ENCODE measurements around the gene SAMD1.

The SAMD1 gene

GRCh38 chr19:14072535-14073260 is 17.9 kb downstream of the SAMD1 start, which contains the start of gene MISP3:
MISP3 (plus strand) TSS chr19:14072786; CDS start chr19:14073310, 524 bp downstream.
- Histone ChIP-seq H3K4me1 (ENCODE audit: insufficient read depth, poor library complexity, severe bottlenecking) (no peaks in the 10 kb centered on the region), H3K27ac (ENCODE audit: poor library complexity, severe bottlenecking) (peak within 1 kb of the TSS; percentile 32), H3K4me3 (ENCODE audit: severe bottlenecking) (peak within 1 kb of the TSS; percentile 62), H3K9me3 (ENCODE audit: severe bottlenecking) (no peaks in the 10 kb centered on the region), H3K36me3 (ENCODE audit: low read depth) (no peaks in the 10 kb centered on the region), H3K27me3 (ENCODE audit: insufficient read depth, poor library complexity, severe bottlenecking) (peaks cover 8% of the 10 kb centered on the region)
- DNase-seq (ENCODE audit: low spot score) (no peak), ATAC-seq (ENCODE audit: low read depth) (peak; percentile 12; the same call in 1 of the 3 replicates)
- no peak for TF ChIP-seq CTCF (IDR thresholded peaks at IDR 0.05; ENCODE audit: poor library complexity, severe bottlenecking)

- Histone ChIP-seq H3K4me3 (ENCODE audit: severe bottlenecking) (no peak overlapping the region), H3K4me1 (ENCODE audit: insufficient read depth, poor library complexity, severe bottlenecking) (no peaks in the 10 kb centered on the region), H3K36me3 (ENCODE audit: low read depth) (no peaks in the 10 kb centered on the region), H3K27me3 (ENCODE audit: insufficient read depth, poor library complexity, severe bottlenecking) (peaks cover 8% of the 10 kb centered on the region), H3K9me3 (ENCODE audit: severe bottlenecking) (no peaks in the 10 kb centered on the region), H3K27ac (ENCODE audit: poor library complexity, severe bottlenecking) (no peak overlapping the region)
- ATAC-seq (ENCODE audit: low read depth), result no peak
- TF ChIP-seq CTCF (IDR thresholded peaks at IDR 0.05; ENCODE audit: poor library complexity, severe bottlenecking), result no peak
- DNase-seq (ENCODE audit: low spot score), result no peak
Measured at GRCh38 chr19:14070268-14071050, 20.1 kb downstream of the SAMD1 start.

GRCh38 chr19:14066134-14066533 is 24.4 kb downstream of the SAMD1 start:
- Histone ChIP-seq H3K27ac (ENCODE audit: poor library complexity, severe bottlenecking) (no peak overlapping the region), H3K9me3 (ENCODE audit: severe bottlenecking) (no peaks in the 10 kb centered on the region), H3K4me3 (ENCODE audit: severe bottlenecking) (no peak overlapping the region), H3K36me3 (ENCODE audit: low read depth) (no peaks in the 10 kb centered on the region), H3K4me1 (ENCODE audit: insufficient read depth, poor library complexity, severe bottlenecking) (no peaks in the 10 kb centered on the region), H3K27me3 (ENCODE audit: insufficient read depth, poor library complexity, severe bottlenecking) (no peaks in the 10 kb centered on the region)
- DNase-seq (ENCODE audit: low spot score) (no peak), ATAC-seq (ENCODE audit: low read depth) (no peak)
- TF ChIP-seq CTCF (IDR thresholded peaks at IDR 0.05; ENCODE audit: poor library complexity, severe bottlenecking), result no peak

- no peak overlapping the region for H3K4me3 ChIP-seq (ENCODE audit: severe bottlenecking)
- H3K4me1 ChIP-seq (ENCODE audit: insufficient read depth, poor library complexity, severe bottlenecking), result no peaks in the 10 kb centered on the region
- H3K36me3 ChIP-seq (ENCODE audit: low read depth), result no peaks in the 10 kb centered on the region
- no peak for TF ChIP-seq CTCF (IDR thresholded peaks at IDR 0.05; ENCODE audit: poor library complexity, severe bottlenecking)
- no peak overlapping the region for H3K27ac ChIP-seq (ENCODE audit: poor library complexity, severe bottlenecking)
- peaks cover 12% of the 10 kb centered on the region for H3K27me3 ChIP-seq (ENCODE audit: insufficient read depth, poor library complexity, severe bottlenecking)
- H3K9me3 ChIP-seq (ENCODE audit: severe bottlenecking), result no peaks in the 10 kb centered on the region
- DNase-seq (ENCODE audit: low spot score) (no peak), ATAC-seq (ENCODE audit: low read depth) (no peak)
Measured at GRCh38 chr19:14063105-14063504, 27.4 kb downstream of the SAMD1 start.

GRCh38 chr19:14062558-14062855 is 28.0 kb downstream of the SAMD1 start:
- no peaks in the 10 kb centered on the region for H3K4me1 ChIP-seq (ENCODE audit: insufficient read depth, poor library complexity, severe bottlenecking)
- no peaks in the 10 kb centered on the region for H3K9me3 ChIP-seq (ENCODE audit: severe bottlenecking)
- H3K27me3 ChIP-seq (ENCODE audit: insufficient read depth, poor library complexity, severe bottlenecking), result peaks cover 16% of the 10 kb centered on the region
- no peaks in the 10 kb centered on the region for H3K36me3 ChIP-seq (ENCODE audit: low read depth)
- H3K27ac ChIP-seq (ENCODE audit: poor library complexity, severe bottlenecking), result no peak overlapping the region
- ATAC-seq (ENCODE audit: low read depth), result no peak
- no peak for DNase-seq (ENCODE audit: low spot score)
- no peak for TF ChIP-seq CTCF (IDR thresholded peaks at IDR 0.05; ENCODE audit: poor library complexity, severe bottlenecking)
- no peak overlapping the region for H3K4me3 ChIP-seq (ENCODE audit: severe bottlenecking)
